GM18907 (cell line): ENCODE results near the gene KCNN2.

Source experiments
- ATAC-seq: cut with Tn5 transposase; IDR thresholded peaks from one replicate; pipeline ENCODE4 v1.9.1; 2021; ENCODE audit warnings: mild to moderate bottlenecking, moderate library complexity; ENCODE audit not compliant: unreplicated experiment

KCNN2 gene

DNA sequence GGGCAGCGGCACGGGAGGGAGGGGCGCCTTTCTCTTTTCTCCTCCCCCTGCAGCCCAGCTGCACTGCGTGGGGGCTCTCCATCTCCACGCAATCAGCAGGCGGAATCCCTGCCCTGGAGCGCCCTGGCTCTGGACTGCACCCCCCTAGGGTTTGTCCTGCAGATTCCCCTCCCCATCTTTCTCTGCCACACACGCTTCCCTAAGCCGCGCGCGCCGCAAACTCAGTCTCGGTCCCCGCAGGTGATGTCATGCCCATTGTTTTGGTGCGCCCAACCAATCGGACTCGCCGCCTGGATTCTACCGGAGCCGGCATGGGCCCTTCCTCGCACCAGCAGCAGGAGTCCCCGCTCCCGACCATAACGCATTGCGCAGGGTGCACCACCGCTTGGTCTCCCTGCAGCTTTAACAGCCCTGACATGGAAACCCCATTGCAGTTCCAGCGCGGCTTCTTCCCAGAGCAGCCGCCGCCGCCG lies at the start of gene KCNN2:
Gene KCNN2, plus strand, starts transcription at position 347 of the 473 bp plus-strand sequence. Its CDS starts 70 bp downstream, at position 417.
- ATAC-seq, result peak; percentile 54

GRCh38 chr5:114312658-114313057 lies 49.2 kb upstream of the KCNN2 start:
- ATAC-seq, result no peak

GRCh38 chr5:114314061-114314460 lies 47.8 kb upstream of the KCNN2 start:
- no peak for ATAC-seq

DNA sequence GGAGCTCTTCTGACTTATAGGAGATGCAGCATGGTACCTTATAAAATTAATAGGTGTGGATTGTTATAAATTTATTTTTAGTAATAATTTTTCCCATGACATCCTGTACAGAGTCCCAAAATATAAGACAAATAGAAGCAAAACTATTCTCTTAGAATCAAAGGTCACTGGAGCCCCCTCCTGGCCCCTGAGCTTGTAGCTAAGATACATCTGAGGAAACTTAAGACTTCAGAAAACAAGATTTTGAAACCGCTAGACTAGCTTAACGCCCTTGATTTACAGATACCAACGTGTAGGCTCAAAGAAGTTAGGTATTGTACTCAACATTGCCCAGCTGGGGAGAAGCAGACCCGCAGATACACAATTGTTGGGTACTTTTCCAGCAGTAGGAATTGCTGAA lies 45.7 kb upstream of the KCNN2 start:
- ATAC-seq, result no peak

- ATAC-seq, result no peak
These were observed 44.1 kb upstream of the KCNN2 start for GRCh38 chr5:114317751-114318150.

DNA sequence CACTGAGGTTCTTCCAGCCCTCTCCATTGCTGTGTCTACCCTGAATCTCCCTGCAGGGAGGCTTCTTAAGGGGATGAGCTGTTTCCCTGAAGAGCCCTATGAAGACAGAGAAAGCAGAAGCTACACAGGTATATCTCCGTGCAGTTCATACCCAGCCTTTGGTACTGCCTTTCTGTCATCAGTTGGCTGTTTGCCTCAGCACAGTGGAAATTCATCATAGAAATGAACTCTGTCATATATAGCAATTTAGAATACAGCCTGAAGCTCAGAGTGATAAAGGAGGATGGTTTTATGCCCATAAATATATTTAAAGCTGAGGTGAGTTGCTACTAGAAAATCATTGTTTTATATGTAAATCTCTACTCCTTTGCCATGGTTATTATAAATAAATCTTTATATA lies 42.6 kb upstream of the KCNN2 start:
- no peak for ATAC-seq

GRCh38 chr5:114319821-114320220 lies 42.0 kb upstream of the KCNN2 start:
- no peak for ATAC-seq

- no peak for ATAC-seq
These were observed 37.6 kb upstream of the KCNN2 start for GRCh38 chr5:114324282-114324681.

GRCh38 chr5:114325541-114325940 lies 36.3 kb upstream of the KCNN2 start:
- no peak for ATAC-seq

GRCh38 chr5:114327474-114327873 lies 34.4 kb upstream of the KCNN2 start:
- ATAC-seq, result no peak

GRCh38 chr5:114327987-114328386 lies 33.9 kb upstream of the KCNN2 start:
- no peak for ATAC-seq

- ATAC-seq, result no peak
These were observed 30.8 kb upstream of the KCNN2 start for GRCh38 chr5:114330916-114331531.

DNA sequence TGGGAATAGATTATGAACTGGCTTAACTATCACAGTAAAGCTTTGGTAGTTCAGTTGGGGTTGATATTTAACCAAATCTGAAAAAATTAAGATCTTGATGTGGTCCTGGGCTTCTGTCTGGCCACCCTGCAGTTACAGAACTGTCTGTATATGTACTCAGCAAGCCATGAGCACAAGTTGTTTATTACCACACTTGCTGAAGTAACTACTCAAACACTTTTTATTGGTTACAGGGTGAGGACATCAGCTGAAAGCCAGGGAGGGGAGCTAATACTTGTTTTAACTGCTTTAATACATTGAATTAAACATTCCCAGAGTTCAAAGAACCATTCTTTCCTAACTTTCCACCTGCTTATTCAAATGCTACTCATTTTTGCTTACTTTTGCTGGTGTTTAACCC lies 29.4 kb upstream of the KCNN2 start:
- ATAC-seq, result no peak

- no peak for ATAC-seq
These were observed 28.9 kb upstream of the KCNN2 start for GRCh38 chr5:114332925-114333324.

DNA sequence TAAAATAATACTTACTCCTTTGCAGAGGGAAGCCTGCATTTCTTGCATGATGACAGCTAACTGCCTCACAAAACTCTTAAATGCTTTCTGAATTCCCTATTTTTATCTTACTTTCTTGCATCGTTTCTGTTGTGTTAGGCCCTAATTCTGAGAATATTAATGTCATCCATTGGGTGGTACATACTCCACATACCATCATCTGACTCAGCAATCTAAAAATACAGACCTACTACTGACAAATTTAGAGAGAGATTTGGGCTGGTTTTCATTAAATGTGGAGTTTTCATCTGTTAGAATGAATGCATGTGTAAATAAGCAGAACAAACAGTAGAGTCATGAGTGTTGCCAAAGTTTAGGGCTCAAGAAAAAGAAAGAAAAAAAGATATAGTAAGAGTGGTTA lies 26.5 kb upstream of the KCNN2 start:
- no peak for ATAC-seq

GRCh38 chr5:114339108-114339507 lies 22.8 kb upstream of the KCNN2 start:
- ATAC-seq, result no peak

DNA sequence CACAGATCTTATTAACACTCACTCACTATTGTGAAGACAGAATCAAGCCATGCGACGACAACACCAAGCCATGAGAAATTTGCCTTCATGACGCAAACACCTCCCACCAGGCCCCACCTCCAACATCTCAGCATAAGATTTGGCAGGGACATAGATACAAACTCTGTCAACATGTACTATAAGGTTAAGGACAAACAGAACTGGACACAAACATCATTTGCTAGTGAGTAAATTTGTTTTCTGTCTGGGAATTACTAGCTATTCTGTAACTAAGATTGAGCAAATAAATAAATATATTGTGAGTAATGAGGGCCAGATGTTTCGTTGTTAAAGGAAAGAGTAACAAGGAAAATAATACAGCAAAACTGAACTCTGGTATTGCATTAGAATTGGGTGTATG lies 15.7 kb upstream of the KCNN2 start:
- no peak for ATAC-seq

- ATAC-seq, result no peak
These were observed 6.6 kb upstream of the KCNN2 start for GRCh38 chr5:114355086-114355830.

DNA sequence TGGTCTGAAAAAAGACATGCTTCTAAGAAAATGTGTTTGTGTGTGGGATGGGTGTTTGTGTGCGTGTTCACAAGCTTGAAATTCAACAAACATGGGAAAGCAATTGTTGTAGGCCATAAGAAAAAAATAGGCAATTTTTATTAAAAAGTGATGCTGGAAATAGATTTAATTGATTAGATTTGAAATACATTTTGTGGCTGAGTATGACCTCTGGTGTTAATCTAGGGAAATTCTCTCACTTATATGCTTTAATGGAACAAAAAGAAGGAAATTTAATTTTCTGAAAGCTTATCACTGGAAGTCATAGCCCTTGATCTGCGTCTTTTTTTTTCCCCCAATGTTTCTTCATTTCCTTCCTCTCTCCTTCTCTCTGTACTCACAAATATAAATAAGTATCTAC lies 3.5 kb upstream of the KCNN2 start:
- ATAC-seq, result no peak

- no peak for ATAC-seq
These were observed 1.5 kb upstream of the KCNN2 start for GRCh38 chr5:114360357-114360756.

- ATAC-seq, result peak; percentile 44
These were observed 800 bp upstream of the KCNN2 start for GRCh38 chr5:114360816-114361723.
